K562 (cell line): ENCODE measurements around the gene C1orf56. TPM values are rescaled to one million over a fixed set of nuclear protein-coding genes. Genes with fewer than 3 reads are reported as not detected.

Source experiments
- ATAC-seq: fragments of 200-7000 bp; cut with Tn5 transposase; 3 replicates; pipeline ENCODE4 v1.9.1; 2020; ENCODE audit warnings: moderate library complexity
- BruUV-seq: library from RNA; stranded (reverse); fragments of 400-500 nt; replicated peaks from 2 replicates; lab custom pipeline; 2021; lab: Mats Ljungman, UMichigan
- CTCF ChIA-PET: fragments of 300-600 bp; formaldehyde crosslinking; extraction: SDS; loops from one replicate; lab custom pipeline; 2021; ENCODE audit warnings: low intra/inter-chr PET ratio; lab: Yijun Ruan, JAX
- POLR2A ChIA-PET: fragments of 300-600, 350-650 bp; sonication (Branson Sonifier 250); formaldehyde crosslinking; extraction: SDS; loops from one replicate; lab custom pipeline; 2021; ENCODE audit warnings: antibody characterized with exemption, inconsistent platforms; lab: Yijun Ruan, JAX
- DNase-seq, 4 experiments: peaks; one replicate each; pipeline versions ENCODE4 v3.0.0 to v3.0.0-alpha.2; 2011 to 2018; ENCODE audit warnings: low spot score in 3 of 4, mixed read lengths in 3 of 4; ENCODE audit errors: extremely low read depth in 1 of 4
- FAIRE-seq: peaks from 2 replicates; lab custom pipeline; 2011; peaks lifted over from hg19 to GRCh38; lab: Jason Lieb, UNC
- H2AFZ ChIP-seq: 2 replicates; pipeline ENCODE4 v1.6.0; 2011; ENCODE audit warnings: low read depth, low read length, control low read depth, inconsistent platforms
- H3K27ac ChIP-seq: fragments of 200-600 bp; 3 replicates; pipeline ENCODE4 v1.8.0; 2011; ENCODE audit warnings: low read depth, mild to moderate bottlenecking, control low read depth, inconsistent platforms, low read length, moderate library complexity, mixed read lengths; ENCODE audit errors: extremely low read depth
- H3K27me3 ChIP-seq, 2 experiments: fragments of 300-600 bp in 1 of 2; 2 replicates in 1 of 2; 3 replicates in 1 of 2; pipeline versions ENCODE4 v1.6.0 to v1.8.0; 2011; ENCODE audit warnings: inconsistent platforms in 2 of 2, low read length in 2 of 2, mild to moderate bottlenecking in 1 of 2, mixed read lengths in 1 of 2, moderate library complexity in 1 of 2; ENCODE audit not compliant: control insufficient read depth in 2 of 2, insufficient read depth in 2 of 2
- H3K36me3 ChIP-seq: fragments of 300-600 bp; 3 replicates; pipeline ENCODE4 v1.8.0; 2011; ENCODE audit warnings: mild to moderate bottlenecking, low read length, inconsistent platforms; ENCODE audit not compliant: control insufficient read depth, insufficient read depth
- H3K4me1 ChIP-seq, 2 experiments: fragments of 200-600 bp in 1 of 2; replicated peaks in 1 of 2; 2 replicates in 1 of 2; 3 replicates in 1 of 2; pipeline versions ENCODE4 v1.5.1 to v1.8.0; 2011; ENCODE audit warnings: inconsistent platforms in 2 of 2, low read length in 2 of 2, mild to moderate bottlenecking in 1 of 2, mixed read lengths in 1 of 2, moderate library complexity in 1 of 2; ENCODE audit not compliant: control insufficient read depth in 2 of 2, insufficient read depth in 2 of 2
- H3K4me2 ChIP-seq: 2 replicates; pipeline ENCODE4 v1.6.1; 2011; ENCODE audit warnings: low read length, control low read depth, inconsistent platforms, mixed read lengths; ENCODE audit not compliant: insufficient read depth
- H3K4me3 ChIP-seq: fragments of 200-600 bp; sonication (generic), shearing (Covaris generic); 2 replicates; pipeline ENCODE4 v1.5.1; 2016; ENCODE audit warnings: control low read depth, inconsistent platforms
- H3K79me2 ChIP-seq: fragments of 200-600 bp; 3 replicates; pipeline ENCODE4 v1.8.0; 2011; ENCODE audit warnings: low read length, inconsistent platforms; ENCODE audit not compliant: control insufficient read depth, insufficient read depth
- H3K9ac ChIP-seq, 2 experiments: 2 replicates each; pipeline versions ENCODE4 v1.6.0 to v1.6.1; 2011; ENCODE audit warnings: low read depth in 2 of 2, low read length in 2 of 2, control low read depth in 1 of 2, inconsistent platforms in 1 of 2, mild to moderate bottlenecking in 1 of 2, mixed read lengths in 1 of 2; ENCODE audit not compliant: insufficient read depth in 1 of 2
- H3K9me1 ChIP-seq: one replicate; pipeline ENCODE4 v1.6.0; 2011; ENCODE audit warnings: inconsistent platforms, mild to moderate bottlenecking, low read length, moderate library complexity; ENCODE audit not compliant: control insufficient read depth, insufficient read depth
- H3K9me3 ChIP-seq: replicated peaks from 2 replicates; pipeline ENCODE4 v1.5.1; 2011; ENCODE audit warnings: low read depth, low read length, inconsistent platforms; ENCODE audit not compliant: control insufficient read depth, insufficient read depth
- H4K20me1 ChIP-seq: replicated peaks from 2 replicates; pipeline ENCODE4 v1.6.1; 2011; ENCODE audit warnings: low read length, inconsistent platforms, mixed read lengths; ENCODE audit not compliant: control insufficient read depth, insufficient read depth
- EGR1 ChIP-seq: fragments of 450-650 bp; conservative IDR thresholded peaks from 2 replicates; pipeline ENCODE4 v1.6.1; 2017; ENCODE audit warnings: mild to moderate bottlenecking
- GABPB1 ChIP-seq: sonication (generic); formaldehyde crosslinking; IDR thresholded peaks from 2 replicates; pipeline ENCODE4 v1.8.0; 2022; ENCODE audit warnings: mild to moderate bottlenecking, missing genetic modification reagents
- MYC ChIP-seq, 2 experiments: fragments of 250-450 bp in 1 of 2; sonication (Bioruptor Pico) in 1 of 2; IDR thresholded peaks; 2 replicates each; pipeline versions ENCODE4 v1.5.1 to v1.6.1; 2012 to 2021; ENCODE audit warnings: low read depth in 2 of 2, borderline replicate concordance in 1 of 2, improper control_type of control experiment in 1 of 2, low read length in 1 of 2, mild to moderate bottlenecking in 1 of 2, moderate library complexity in 1 of 2
- PBX2 ChIP-seq, 2 experiments: IDR thresholded peaks in 1 of 2; conservative IDR thresholded peaks in 1 of 2; 2 replicates each; pipeline ENCODE4 v1.6.1; 2016; ENCODE audit warnings: low read depth in 2 of 2, mild to moderate bottlenecking in 1 of 2, missing compliant biosample characterization in 1 of 2, missing genetic modification characterization in 1 of 2, moderate library complexity in 1 of 2
- POLR2A ChIP-seq: fragments of 450-650 bp; conservative IDR thresholded peaks from 2 replicates; pipeline ENCODE4 v1.6.1; 2016
- ZNF384 ChIP-seq: IDR thresholded peaks from 2 replicates; pipeline ENCODE4 v1.6.1; 2012; ENCODE audit warnings: low read depth, low read length, improper control_type of control experiment
- ZNF592 ChIP-seq: fragments of 450-650 bp; IDR thresholded peaks from 2 replicates; pipeline ENCODE4 v1.6.1; 2017; ENCODE audit warnings: antibody characterized with exemption, mild to moderate bottlenecking
- ZNF830 ChIP-seq: fragments of 250-450 bp; sonication (Bioruptor Pico); IDR thresholded peaks from 2 replicates; pipeline ENCODE4 v1.5.0; 2021; ENCODE audit warnings: mild to moderate bottlenecking
- WGBS: fragments of 100-300 bp; shearing (Covaris generic); methylation state at CpG from one replicate; pipeline ENCODE4 v1.1.6; 2016; ENCODE audit warnings: low coverage, mixed read lengths; ENCODE audit not compliant: insufficient coverage; ENCODE audit errors: missing lambda C conversion rate; 5-methylcytosine and 5-hydroxymethylcytosine counted together
- in situ Hi-C: fragments of 300-500 bp; cut with MboI; formaldehyde crosslinking; loops from 4 replicates; pipeline ENCODE4 v1.15.0; 2018; ENCODE audit warnings: inconsistent platforms, mixed read lengths
- intact Hi-C: fragments of 100-400 bp; cut with micrococcal nuclease; formaldehyde crosslinking; loops from 2 replicates; pipeline ENCODE4 v1.14.2; 2022
- polyA plus RNA-seq, 8 experiments: library from polyadenylated mRNA; depleted of rRNA in 4 of 8; stranded (reverse) in 5 of 8; unstranded in 3 of 8; fragments of >200 nt; fragmentation: Nextera tagmentation in 2 of 8; fragmentation: Illumina TruSeq in 1 of 8; extraction: Ambion mirVana in 2 of 8; extraction: Trizol in 1 of 8; gene quantifications; 2 replicates each; pipeline versions ENCODE4 v1.2.1 to v1.2.3, GENCODE V29; 2011 to 2014; ENCODE audit warnings: inconsistent platforms in 1 of 8, missing spikeins in 1 of 8
- total RNA-seq, 7 experiments: library from RNA; depleted of rRNA in 6 of 7; stranded (reverse); fragments of >200 nt in 6 of 7; fragmentation: Illumina TruSeq in 2 of 7; extraction: Trizol in 2 of 7; gene quantifications; 2 replicates each; pipeline versions ENCODE4 v1.2.1 to v1.2.3, GENCODE V29; 2011 to 2021; ENCODE audit warnings: low replicate concordance in 1 of 7

C1orf56 gene
- total and polyA plus RNA-seq, 9 of the 15 experiments (the other 6 are each of a cell fraction or from before 2014, with no cell fraction given), result 0.18 to 15.7 (median 1.1) TPM

- peak; percentile 16; the same call in 2 of the 3 replicates for ATAC-seq
- no peaks in the 10 kb centered on the region for H3K9me3 ChIP-seq
- in situ Hi-C loops, result no loop called here
These were observed 11.2 kb upstream of the C1orf56 start, which contains the start of gene BNIPL for GRCh38 chr1:151036356-151036755. Gene BNIPL (plus strand): TSS chr1:151036586. CDS start chr1:151036726, 140 bp downstream.

GRCh38 chr1:151037032-151037431, 10.5 kb upstream of the C1orf56 start:
- Histone ChIP-seq H3K9ac (peak overlapping the region in 1 of 2 experiments; percentile 48; a peak in 1 of 4 replicates), H3K4me2 (no peak overlapping the region), H3K36me3 (peaks cover 20% of the 10 kb centered on the region), H3K27ac (no peak overlapping the region), H3K27me3 (no peaks in the 10 kb centered on the region), H2AFZ (no peak overlapping the region), H3K4me3 (no peak overlapping the region), H3K79me2 (no peaks in the 10 kb centered on the region), H3K9me3 (no peaks in the 10 kb centered on the region), H3K9me1 (no peaks in the 10 kb centered on the region), H4K20me1 (no peaks in the 10 kb centered on the region), H3K4me1 (peaks cover 4 to 9% of the 10 kb centered on the region in 2 experiments; a peak in 2 of 5 replicates)
- DNase-seq, result no peak
- no TSS peak for BruUV-seq
- ChIA-PET CTCF (no interaction called here), POLR2A (interaction anchor here (1.2 to 5.1 kb wide), 4 partner anchors 9 to 504 kb away, joined by 3 to 36 read pairs (median 6); partner anchors contain the start of gene C1orf56)
- no peak for FAIRE-seq
- intact Hi-C loops, result no loop called here
- ATAC-seq, result peak; percentile 16; the same call in 1 of the 3 replicates
- 53% methylated on average over 6 of the region's 6 CpGs for WGBS
- in situ Hi-C loops, result no loop called here
- TF ChIP-seq PBX2 (CRISPR knock-in tag; IDR thresholded peaks at IDR 0.05; ENCODE audit: low read depth), result no peak
- no peak for TF ChIP-seq PBX2 (tag; conservative IDR thresholded peaks at IDR 0.05; ENCODE audit: low read depth)
- no peak for TF ChIP-seq GABPB1 (CRISPR knock-in tag)
- TF ChIP-seq ZNF592, result no peak
- no peak for TF ChIP-seq ZNF384
- no peak for TF ChIP-seq MYC (IDR thresholded peaks at IDR 0.05; ENCODE audit: low read depth, low read length)
- no peak for TF ChIP-seq MYC (CRISPR knock-in tag; IDR thresholded peaks at IDR 0.05; ENCODE audit: borderline replicate concordance, low read depth)

More at GRCh38 chr1:151036356-151036755, 11.2 kb upstream of the C1orf56 start, which contains the start of gene BNIPL:
- Histone ChIP-seq H3K27me3 (no peaks in the 10 kb centered on the region), H3K36me3 (peaks cover 23% of the 10 kb centered on the region), H4K20me1 (no peaks in the 10 kb centered on the region), H2AFZ (no peak within 1 kb of the TSS), H3K79me2 (no peaks in the 10 kb centered on the region), H3K4me2 (no peak within 1 kb of the TSS), H3K9me1 (no peaks in the 10 kb centered on the region), H3K27ac (no peak within 1 kb of the TSS), H3K4me1 (peaks cover 4 to 9% of the 10 kb centered on the region in 2 experiments; a peak in 2 of 5 replicates), H3K9ac (peak within 1 kb of the TSS in 1 of 2 experiments; percentile 48; a peak in 1 of 4 replicates), H3K4me3 (no peak within 1 kb of the TSS)
- 35% methylated on average over 2 of the region's 2 CpGs for WGBS
- CTCF ChIA-PET, result no interaction called here
- FAIRE-seq, result no peak
- no peak for DNase-seq
- TF ChIP-seq EGR1 (0 out of 2 replicates have a peak, but pooled peaks have one; percentile 25), POLR2A (peak; percentile 15; the same call in 1 of the 2 replicates), ZNF830 (CRISPR knock-in tag) (no peak)
- POLR2A ChIA-PET, result interaction anchor here (0.7 to 5.1 kb wide), 3 partner anchors 13 to 20 kb away, joined by 3 to 36 read pairs (median 6); partner anchors contain the start of gene C1orf56
- BruUV-seq, result no TSS peak
- intact Hi-C loops, result no loop called here
